Measurements from ENCODE around the gene DNAJC6.

DNAJC6 gene

GRCh38 chr1:65334081-65334480 is 24.7 kb downstream of the DNAJC6 start:
- DNase-seq (ENCODE audit: insufficient read length), result no peak
- no peak for TF ChIP-seq TAF1 (IDR thresholded peaks at IDR 0.05; ENCODE audit: borderline replicate concordance, low read depth, low read length)
- TF ChIP-seq POLR2A (IDR thresholded peaks at IDR 0.05; ENCODE audit: low read depth, low read length), result no peak
- no peak for TF ChIP-seq POLR2AphosphoS5 (IDR thresholded peaks at IDR 0.05; ENCODE audit: low read depth, low read length)
- no peak for FAIRE-seq

DNA sequence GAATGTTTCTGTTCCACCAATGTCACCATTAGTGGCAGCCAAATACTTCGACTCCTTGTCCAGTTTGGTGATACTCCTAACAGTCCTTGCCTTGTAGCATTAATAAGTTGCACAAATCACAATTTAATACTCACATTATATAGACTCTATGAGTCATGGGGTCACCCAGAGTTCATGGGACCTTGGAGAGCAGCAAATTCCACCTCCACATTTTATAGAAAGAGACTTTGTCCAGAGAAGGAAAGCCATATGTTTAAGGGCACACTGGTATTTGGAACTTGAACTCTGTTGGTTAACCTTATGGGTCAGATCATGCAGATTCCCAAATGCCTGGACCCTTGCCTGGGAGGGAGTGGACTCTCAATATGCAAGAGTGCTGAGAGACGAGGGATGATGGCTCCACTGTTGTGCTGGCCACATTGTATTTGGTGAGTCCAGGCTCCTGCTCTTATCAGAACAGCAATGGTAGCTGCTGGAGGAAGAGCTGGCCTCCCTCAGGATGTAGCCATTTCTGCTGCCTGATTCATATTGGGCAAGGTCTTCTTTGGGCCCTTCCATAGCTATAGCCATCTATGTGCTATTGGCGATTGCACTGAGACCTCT is 30.6 kb downstream of the DNAJC6 start:
- no peak for FAIRE-seq
- TF ChIP-seq TAF1 (IDR thresholded peaks at IDR 0.05; ENCODE audit: borderline replicate concordance, low read depth, low read length), result no peak
- no peak for TF ChIP-seq POLR2A (IDR thresholded peaks at IDR 0.05; ENCODE audit: low read depth, low read length)
- TF ChIP-seq POLR2AphosphoS5 (IDR thresholded peaks at IDR 0.05; ENCODE audit: low read depth, low read length), result no peak
- no peak for DNase-seq (ENCODE audit: insufficient read length)

DNA sequence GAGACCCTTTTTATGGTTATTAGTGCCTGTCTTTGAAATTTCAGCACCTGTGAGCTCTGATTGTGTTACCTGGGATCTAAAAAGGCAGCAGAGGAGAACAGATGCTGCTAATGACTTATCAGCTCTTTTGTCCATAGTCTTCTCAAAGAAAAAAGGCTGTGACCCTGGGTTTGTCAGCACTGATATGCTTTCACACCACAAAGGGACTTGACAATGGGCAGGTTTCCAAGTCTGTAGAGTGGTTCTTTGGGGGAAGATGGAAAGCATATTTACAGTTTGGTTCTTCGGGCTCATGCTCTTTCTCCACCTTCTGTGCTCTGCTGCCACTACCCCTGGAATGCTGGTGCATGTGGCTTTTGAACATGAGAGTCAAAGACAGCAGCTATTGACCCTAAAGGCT is 32.0 kb downstream of the DNAJC6 start:
- TF ChIP-seq TAF1 (IDR thresholded peaks at IDR 0.05; ENCODE audit: borderline replicate concordance, low read depth, low read length), result no peak
- no peak for TF ChIP-seq POLR2AphosphoS5 (IDR thresholded peaks at IDR 0.05; ENCODE audit: low read depth, low read length)
- TF ChIP-seq POLR2A (IDR thresholded peaks at IDR 0.05; ENCODE audit: low read depth, low read length), result no peak
- FAIRE-seq, result no peak
- DNase-seq (ENCODE audit: insufficient read length), result no peak

- no peak for DNase-seq (ENCODE audit: insufficient read length)
- FAIRE-seq, result no peak
- no peak for TF ChIP-seq POLR2A (IDR thresholded peaks at IDR 0.05; ENCODE audit: low read depth, low read length)
- TF ChIP-seq TAF1 (IDR thresholded peaks at IDR 0.05; ENCODE audit: borderline replicate concordance, low read depth, low read length), result no peak
- no peak for TF ChIP-seq POLR2AphosphoS5 (IDR thresholded peaks at IDR 0.05; ENCODE audit: low read depth, low read length)
Observed at GRCh38 chr1:65343286-65343685, 33.9 kb downstream of the DNAJC6 start.

DNA sequence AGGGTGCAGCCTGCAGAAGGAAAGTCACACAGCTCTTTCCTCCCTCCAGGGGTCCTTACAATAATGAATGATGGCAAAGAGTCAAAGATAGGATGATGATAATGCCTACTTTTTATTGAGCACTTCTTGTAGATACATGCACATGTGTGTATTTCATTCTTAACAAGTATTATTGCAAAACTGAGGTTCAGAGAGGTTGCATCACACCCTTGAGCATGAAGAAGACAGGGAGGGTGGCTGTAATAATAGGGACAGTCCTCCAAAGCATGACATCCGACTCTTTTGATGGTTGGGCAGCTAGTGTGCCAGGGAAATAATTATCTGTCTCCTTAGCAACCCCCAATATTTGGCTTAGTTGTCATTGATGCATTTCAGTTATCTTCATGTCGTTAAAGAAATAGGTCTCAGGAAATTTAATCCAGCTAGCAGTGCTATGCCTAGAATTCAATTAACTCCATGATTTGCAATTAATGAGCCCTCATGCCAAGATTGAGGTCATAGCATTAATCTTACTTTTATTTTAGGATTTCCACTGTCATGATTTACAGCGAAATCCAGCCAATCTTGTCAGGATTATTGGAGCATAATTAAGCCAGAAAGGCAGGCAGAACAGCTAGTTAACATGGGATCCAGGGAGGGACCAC is 35.0 kb downstream of the DNAJC6 start:
- no peak for TF ChIP-seq TAF1 (IDR thresholded peaks at IDR 0.05; ENCODE audit: borderline replicate concordance, low read depth, low read length)
- no peak for TF ChIP-seq POLR2AphosphoS5 (IDR thresholded peaks at IDR 0.05; ENCODE audit: low read depth, low read length)
- TF ChIP-seq POLR2A (IDR thresholded peaks at IDR 0.05; ENCODE audit: low read depth, low read length), result no peak
- peak; percentile 1 for DNase-seq (ENCODE audit: insufficient read length)
- no peak for FAIRE-seq

DNA sequence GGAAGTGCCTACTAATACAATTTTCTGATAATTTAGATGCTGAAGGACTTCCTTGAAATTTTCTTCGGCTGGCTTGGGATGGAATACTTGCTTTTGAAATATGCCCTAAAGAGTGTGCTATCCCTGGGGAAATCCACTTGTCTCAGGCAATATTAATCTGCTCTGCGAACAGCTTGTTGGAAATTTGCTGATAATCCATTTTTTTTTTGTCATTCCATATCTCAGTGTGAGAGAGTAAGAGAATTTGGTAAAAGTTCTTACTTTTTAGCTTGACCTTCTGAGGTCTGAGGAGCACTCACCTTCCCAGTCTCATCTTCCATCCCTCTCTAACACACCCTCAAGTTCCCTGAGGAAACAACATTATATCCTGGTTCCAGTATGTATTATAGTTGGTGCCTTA is 36.8 kb downstream of the DNAJC6 start:
- no peak for TF ChIP-seq POLR2AphosphoS5 (IDR thresholded peaks at IDR 0.05; ENCODE audit: low read depth, low read length)
- no peak for TF ChIP-seq POLR2A (IDR thresholded peaks at IDR 0.05; ENCODE audit: low read depth, low read length)
- no peak for TF ChIP-seq TAF1 (IDR thresholded peaks at IDR 0.05; ENCODE audit: borderline replicate concordance, low read depth, low read length)
- DNase-seq (ENCODE audit: insufficient read length) (no peak), FAIRE-seq (no peak)

DNA sequence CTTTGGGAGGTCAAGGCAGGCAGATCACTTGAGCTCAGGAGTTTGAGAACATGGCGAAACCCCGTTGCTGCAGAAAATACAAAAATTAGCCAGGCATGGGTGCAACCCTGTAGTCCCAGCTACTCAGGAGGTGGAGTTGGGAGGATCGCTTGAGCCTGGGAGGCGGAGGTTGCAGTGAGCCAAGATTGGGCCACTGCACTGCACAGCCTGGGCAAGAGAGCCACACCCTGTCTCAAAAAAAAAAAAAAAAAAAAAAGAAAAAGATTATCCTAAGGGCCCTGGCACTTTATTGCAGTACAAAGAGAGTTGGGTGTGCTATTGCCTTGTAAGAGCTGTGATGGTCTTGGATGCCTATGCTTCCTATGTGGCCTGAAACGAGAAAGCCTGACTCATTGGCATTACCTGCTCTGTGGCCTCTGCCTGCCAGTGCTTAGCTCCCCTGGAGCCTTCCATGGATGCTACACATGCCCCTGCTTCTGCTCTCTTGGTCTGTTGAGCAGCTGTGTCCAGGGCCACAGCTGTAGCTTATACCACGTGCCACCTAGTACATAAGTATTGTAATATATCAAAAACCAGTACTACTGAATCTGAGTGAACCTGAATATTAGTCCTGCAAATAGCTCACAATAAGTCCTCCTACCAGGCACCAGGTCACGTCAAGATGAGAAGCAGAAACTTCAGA is 45.8 kb downstream of the DNAJC6 start:
- FAIRE-seq (no peak), DNase-seq (ENCODE audit: insufficient read length) (no peak)
- TF ChIP-seq TAF1 (IDR thresholded peaks at IDR 0.05; ENCODE audit: borderline replicate concordance, low read depth, low read length) (no peak), POLR2A (IDR thresholded peaks at IDR 0.05; ENCODE audit: low read depth, low read length) (no peak), POLR2AphosphoS5 (IDR thresholded peaks at IDR 0.05; ENCODE audit: low read depth, low read length) (no peak)

DNA sequence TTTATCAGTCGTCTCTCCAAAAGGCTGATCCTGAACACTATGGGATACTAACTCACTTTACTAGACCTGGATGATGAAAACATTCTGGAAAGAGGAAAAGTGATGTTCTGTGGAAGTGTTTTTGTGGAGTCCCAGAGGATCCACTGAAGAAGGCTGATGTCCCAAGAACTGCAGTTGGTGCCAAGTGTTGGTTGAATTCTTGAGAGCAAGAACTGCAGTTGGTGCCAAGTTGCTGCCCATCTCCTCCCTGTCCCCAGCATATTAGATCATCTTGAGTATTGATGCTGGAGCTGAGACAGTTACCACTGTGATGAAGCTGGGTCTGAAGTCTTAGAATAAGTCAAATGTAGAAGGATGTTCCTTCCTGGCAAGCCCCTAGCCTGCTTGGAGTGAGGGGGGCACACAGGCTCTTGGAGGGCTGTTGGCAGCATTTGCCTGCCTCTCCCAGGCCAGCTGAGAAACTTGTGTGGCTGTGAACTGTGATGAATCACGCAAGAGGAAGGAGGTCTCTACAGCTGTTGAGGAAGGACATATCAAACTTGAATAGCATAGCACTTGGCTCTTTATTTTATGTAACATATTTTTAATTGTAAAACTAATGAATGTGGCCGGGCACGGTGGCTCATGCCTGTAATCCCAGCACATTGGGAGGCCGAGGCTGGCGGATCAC is 48.1 kb downstream of the DNAJC6 start:
- TF ChIP-seq POLR2A (IDR thresholded peaks at IDR 0.05; ENCODE audit: low read depth, low read length) (no peak), TAF1 (IDR thresholded peaks at IDR 0.05; ENCODE audit: borderline replicate concordance, low read depth, low read length) (no peak), POLR2AphosphoS5 (IDR thresholded peaks at IDR 0.05; ENCODE audit: low read depth, low read length) (no peak)
- FAIRE-seq, result no peak
- no peak for DNase-seq (ENCODE audit: insufficient read length)

DNA sequence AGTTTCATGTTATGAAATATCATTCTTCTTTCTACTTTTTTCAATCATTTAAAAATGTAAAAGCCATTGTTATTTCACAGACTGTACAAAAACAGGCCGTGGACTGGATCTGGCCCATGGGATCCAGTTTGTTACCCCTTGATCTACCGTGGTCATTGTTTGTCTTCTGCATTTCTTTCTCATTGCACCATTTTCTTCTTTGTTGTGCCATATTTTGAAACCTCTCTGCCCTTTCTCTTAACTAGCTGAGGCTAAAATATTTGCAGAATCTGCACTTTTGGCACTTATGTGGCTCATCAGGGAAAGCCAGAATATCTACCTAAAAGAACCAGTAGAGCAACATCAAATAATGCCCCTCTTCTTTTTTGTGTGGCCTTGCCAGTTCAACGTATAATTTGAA is 50.5 kb downstream of the DNAJC6 start:
- DNase-seq (ENCODE audit: insufficient read length) (no peak), FAIRE-seq (no peak)
- TF ChIP-seq TAF1 (IDR thresholded peaks at IDR 0.05; ENCODE audit: borderline replicate concordance, low read depth, low read length), result no peak

GRCh38 chr1:65360648-65361047 is 51.3 kb downstream of the DNAJC6 start:
- TF ChIP-seq POLR2AphosphoS5 (IDR thresholded peaks at IDR 0.05; ENCODE audit: low read depth, low read length) (no peak), TAF1 (IDR thresholded peaks at IDR 0.05; ENCODE audit: borderline replicate concordance, low read depth, low read length) (no peak), POLR2A (IDR thresholded peaks at IDR 0.05; ENCODE audit: low read depth, low read length) (no peak)
- DNase-seq (ENCODE audit: insufficient read length), result no peak

DNA sequence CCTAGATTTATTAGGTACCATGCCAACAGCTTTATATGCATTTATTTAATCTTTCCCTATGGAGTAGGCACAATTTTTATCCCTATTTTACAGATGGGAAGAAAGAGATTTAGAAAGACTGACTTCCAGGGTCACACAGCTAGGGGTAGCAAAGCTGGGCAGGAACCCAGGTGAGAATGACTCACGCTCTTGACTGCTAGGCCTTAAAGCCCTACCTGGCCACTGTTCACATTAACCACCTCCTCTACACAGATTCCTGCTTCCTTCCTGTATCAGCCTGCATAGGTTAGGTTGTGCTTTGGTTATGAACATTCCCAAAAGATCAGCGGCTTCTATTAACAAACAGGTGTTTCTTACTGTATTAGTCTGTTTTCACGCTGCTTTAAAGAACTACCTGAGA is 53.2 kb downstream of the DNAJC6 start:
- no peak for TF ChIP-seq POLR2A (IDR thresholded peaks at IDR 0.05; ENCODE audit: low read depth, low read length)
- no peak for TF ChIP-seq POLR2AphosphoS5 (IDR thresholded peaks at IDR 0.05; ENCODE audit: low read depth, low read length)
- no peak for TF ChIP-seq TAF1 (IDR thresholded peaks at IDR 0.05; ENCODE audit: borderline replicate concordance, low read depth, low read length)
- no peak for DNase-seq (ENCODE audit: insufficient read length)
- FAIRE-seq, result no peak

More at GRCh38 chr1:65360648-65361047, 51.3 kb downstream of the DNAJC6 start:
- no peak for FAIRE-seq
